Fibroblast of the conjunctiva (primary cell): ENCODE data around the gene IL4I1.

ENCODE experiments used
- DNase-seq: peaks from one replicate; pipeline ENCODE4 v3.0.0-alpha.2; 2010; ENCODE audit warnings: low read depth

Gene IL4I1

GRCh38 chr19:49862391-49863253 lies 34.1 kb downstream of the IL4I1 start:
- no peak for DNase-seq

- no peak for DNase-seq
Measured at GRCh38 chr19:49861541-49862378, 34.9 kb downstream of the IL4I1 start.

GRCh38 chr19:49861107-49861506 lies 35.6 kb downstream of the IL4I1 start:
- peak; percentile 35 for DNase-seq

GRCh38 chr19:49860336-49861102 lies 36.2 kb downstream of the IL4I1 start:
- DNase-seq: no peak

- DNase-seq: no peak
Measured at GRCh38 chr19:49859682-49860335, 36.9 kb downstream of the IL4I1 start.

GRCh38 chr19:49858088-49858985 lies 38.4 kb downstream of the IL4I1 start:
- no peak for DNase-seq

GRCh38 chr19:49857838-49858087 lies 38.9 kb downstream of the IL4I1 start:
- no peak for DNase-seq

- DNase-seq: no peak
Measured at GRCh38 chr19:49857061-49857837, 39.4 kb downstream of the IL4I1 start.

- no peak for DNase-seq
Measured at GRCh38 chr19:49856574-49857021, 40.1 kb downstream of the IL4I1 start.

GRCh38 chr19:49855676-49856573 lies 40.8 kb downstream of the IL4I1 start:
- no peak for DNase-seq

- DNase-seq: no peak
Measured at GRCh38 chr19:49855277-49855675, 41.4 kb downstream of the IL4I1 start.

- DNase-seq: no peak
Measured at GRCh38 chr19:49854378-49855263, 42.1 kb downstream of the IL4I1 start.

- DNase-seq: no peak
Measured at GRCh38 chr19:49853852-49854377, 42.8 kb downstream of the IL4I1 start.

GRCh38 chr19:49852631-49853126 lies 44.0 kb downstream of the IL4I1 start:
- no peak for DNase-seq

GRCh38 chr19:49851456-49852259 lies 45.0 kb downstream of the IL4I1 start:
- no peak for DNase-seq

- DNase-seq: peak; percentile 81
Measured at GRCh38 chr19:49850487-49851342, 46.0 kb downstream of the IL4I1 start, which contains the start of gene PTOV1. PTOV1 (plus strand) TSS chr19:49851159.
